ENCODE data around the gene GRAMD2A. TPM values are rescaled to one million over a fixed set of nuclear protein-coding genes. Genes with fewer than 3 reads are reported as not detected.

Gene GRAMD2A
- total RNA-seq, 1 donor from 2014 or later: not detected

- Mint-ChIP-seq H3K36me3 (ENCODE audit: unreplicated experiment) (no peaks in the 10 kb centered on the region), H3K9me3 (ENCODE audit: unreplicated experiment) (no peaks in the 10 kb centered on the region), H3K4me3 (ENCODE audit: unreplicated experiment) (no peak overlapping the region), H3K27me3 (ENCODE audit: unreplicated experiment) (no peaks in the 10 kb centered on the region), H3K4me1 (ENCODE audit: unreplicated experiment) (peaks cover 11% of the 10 kb centered on the region), H3K27ac (ENCODE audit: unreplicated experiment) (no peak overlapping the region)
- no peak for DNase-seq (ENCODE audit: extremely low spot score, unreplicated experiment)
- no peak for TF ChIP-seq CTCF (IDR thresholded peaks at IDR 0.05)
Measured at GRCh38 chr15:72153269-72154000, 44.2 kb downstream of the GRAMD2A start.

- Mint-ChIP-seq H3K27ac (ENCODE audit: unreplicated experiment) (no peak overlapping the region), H3K4me3 (ENCODE audit: unreplicated experiment) (no peak overlapping the region), H3K27me3 (ENCODE audit: unreplicated experiment) (no peaks in the 10 kb centered on the region), H3K36me3 (ENCODE audit: unreplicated experiment) (no peaks in the 10 kb centered on the region), H3K4me1 (ENCODE audit: unreplicated experiment) (no peaks in the 10 kb centered on the region), H3K9me3 (ENCODE audit: unreplicated experiment) (no peaks in the 10 kb centered on the region)
- DNase-seq (ENCODE audit: extremely low spot score, unreplicated experiment): no peak
- TF ChIP-seq CTCF (IDR thresholded peaks at IDR 0.05): no peak
Measured at GRCh38 chr15:72147418-72147817, 50.2 kb downstream of the GRAMD2A start.

- Mint-ChIP-seq H3K4me3 (ENCODE audit: unreplicated experiment) (no peak overlapping the region), H3K27ac (ENCODE audit: unreplicated experiment) (no peak overlapping the region), H3K9me3 (ENCODE audit: unreplicated experiment) (no peaks in the 10 kb centered on the region), H3K4me1 (ENCODE audit: unreplicated experiment) (no peaks in the 10 kb centered on the region), H3K36me3 (ENCODE audit: unreplicated experiment) (no peaks in the 10 kb centered on the region), H3K27me3 (ENCODE audit: unreplicated experiment) (no peaks in the 10 kb centered on the region)
- TF ChIP-seq CTCF (IDR thresholded peaks at IDR 0.05): no peak
- DNase-seq (ENCODE audit: extremely low spot score, unreplicated experiment): no peak
Measured at GRCh38 chr15:72146934-72147333, 50.7 kb downstream of the GRAMD2A start.

- H3K27me3 Mint-ChIP-seq (ENCODE audit: unreplicated experiment): no peaks in the 10 kb centered on the region
Measured at GRCh38 chr15:72146221-72146620, 51.4 kb downstream of the GRAMD2A start.

More at GRCh38 chr15:72146221-72146620, 51.4 kb downstream of the GRAMD2A start:
- no peak for DNase-seq (ENCODE audit: extremely low spot score, unreplicated experiment)
- H3K4me3 Mint-ChIP-seq (ENCODE audit: unreplicated experiment): no peak overlapping the region
- H3K27ac Mint-ChIP-seq (ENCODE audit: unreplicated experiment): no peak overlapping the region
- no peak for TF ChIP-seq CTCF (IDR thresholded peaks at IDR 0.05)
- no peaks in the 10 kb centered on the region for H3K9me3 Mint-ChIP-seq (ENCODE audit: unreplicated experiment)
- H3K36me3 Mint-ChIP-seq (ENCODE audit: unreplicated experiment): no peaks in the 10 kb centered on the region
- no peaks in the 10 kb centered on the region for H3K4me1 Mint-ChIP-seq (ENCODE audit: unreplicated experiment)

All from osteocyte (in vitro differentiated cells).